IMR-90 (cell line): Measurements from ENCODE around the gene CEP20. TPM values are rescaled to one million over a fixed set of nuclear protein-coding genes. Genes with fewer than 3 reads are reported as not detected.

Source experiments
- ATAC-seq: fragments of 200-7000 bp; cut with Tn5 transposase; 2 replicates; pipeline ENCODE4 v1.9.1; 2020; ENCODE audit warnings: low read depth, mild to moderate bottlenecking, moderate library complexity
- BruUV-seq: library from RNA; stranded (reverse); fragments of 400-500 nt; replicated peaks from 2 replicates; lab custom pipeline; 2021; lab: Mats Ljungman, UMichigan
- CTCF ChIA-PET: fragments of 300-600 bp; formaldehyde crosslinking; extraction: SDS; loops from one replicate; lab custom pipeline; 2021; ENCODE audit warnings: antibody characterized with exemption; lab: Yijun Ruan, JAX
- POLR2A ChIA-PET: fragments of 300-600 bp; sonication (Branson Sonifier 250); formaldehyde crosslinking; loops from one replicate; lab custom pipeline; 2022; ENCODE audit warnings: antibody characterized with exemption; ENCODE audit not compliant: unreplicated experiment; lab: Charles Lee
- DNase-seq: peaks from one replicate; pipeline ENCODE4 v3.0.0; 2013
- H2AFZ ChIP-seq: replicated peaks from 2 replicates; pipeline ENCODE3; 2013; ENCODE audit warnings: low read length, mild to moderate bottlenecking; ENCODE audit not compliant: poor library complexity
- H2AK5ac ChIP-seq: 2 replicates; pipeline ENCODE4 v1.6.1; 2013; ENCODE audit warnings: low read depth, low read length, inconsistent platforms
- H2AK9ac ChIP-seq: replicated peaks from 2 replicates; pipeline ENCODE3; 2013; ENCODE audit warnings: mild to moderate bottlenecking, low read depth, low read length, moderate library complexity; ENCODE audit not compliant: poor library complexity
- H2BK120ac ChIP-seq: 2 replicates; pipeline ENCODE4 v1.6.1; 2013; ENCODE audit warnings: low read depth, low read length, inconsistent platforms
- H2BK15ac ChIP-seq: 3 replicates; pipeline ENCODE4 v1.6.1; 2013; ENCODE audit warnings: low read depth, low read length, inconsistent platforms
- H2BK20ac ChIP-seq: 2 replicates; pipeline ENCODE4 v1.6.1; 2013; ENCODE audit warnings: low read depth, mild to moderate bottlenecking, inconsistent platforms, low read length, moderate library complexity
- H2BK5ac ChIP-seq: 2 replicates; pipeline ENCODE4 v1.6.1; 2013; ENCODE audit warnings: mild to moderate bottlenecking, low read depth, low read length, inconsistent platforms; ENCODE audit not compliant: poor library complexity, severe bottlenecking
- H3K14ac ChIP-seq: replicated peaks from 2 replicates; pipeline ENCODE4 v1.6.1; 2013; ENCODE audit warnings: low read depth, low read length, inconsistent platforms
- H3K18ac ChIP-seq: 2 replicates; pipeline ENCODE4 v1.6.1; 2013; ENCODE audit warnings: low read depth, low read length, control low read depth
- H3K23ac ChIP-seq: 2 replicates; pipeline ENCODE4 v1.6.1; 2013; ENCODE audit warnings: low read depth, low read length, inconsistent platforms
- H3K27ac ChIP-seq: 2 replicates; pipeline ENCODE4 v1.5.1; 2013; ENCODE audit warnings: mild to moderate bottlenecking, control low read depth, low read length; ENCODE audit not compliant: insufficient read depth
- H3K27me3 ChIP-seq: 2 replicates; pipeline ENCODE4 v1.6.1; 2013; ENCODE audit warnings: low read length; ENCODE audit not compliant: control insufficient read depth, insufficient read depth
- H3K36me3 ChIP-seq: 2 replicates; pipeline ENCODE4 v1.6.1; 2013; ENCODE audit warnings: low read length, mixed read lengths; ENCODE audit not compliant: control insufficient read depth, insufficient read depth
- H3K4ac ChIP-seq: 2 replicates; pipeline ENCODE4 v1.6.1; 2013; ENCODE audit warnings: low read depth, low read length, inconsistent platforms
- H3K4me1 ChIP-seq: 2 replicates; pipeline ENCODE4 v1.6.1; 2013; ENCODE audit warnings: low read length, mixed read lengths; ENCODE audit not compliant: control insufficient read depth, insufficient read depth
- H3K4me2 ChIP-seq: 2 replicates; pipeline ENCODE4 v1.6.1; 2013; ENCODE audit warnings: low read depth, mild to moderate bottlenecking, control low read depth, low read length, moderate library complexity
- H3K4me3 ChIP-seq: 2 replicates; pipeline ENCODE4 v1.5.1; 2013; ENCODE audit warnings: low read depth, mild to moderate bottlenecking, control low read depth, low read length, moderate library complexity; ENCODE audit not compliant: insufficient read depth
- H3K56ac ChIP-seq: 2 replicates; pipeline ENCODE4 v1.6.1; 2013; ENCODE audit warnings: low read length, inconsistent platforms; ENCODE audit not compliant: insufficient read depth; ENCODE audit errors: extremely low read depth
- H3K79me1 ChIP-seq, 2 experiments: 2 replicates each; pipeline ENCODE4 v1.6.1; 2013; ENCODE audit warnings: low read length in 2 of 2, inconsistent platforms in 1 of 2, low read depth in 1 of 2
- H3K9ac ChIP-seq: 2 replicates; pipeline ENCODE4 v1.6.1; 2013; ENCODE audit warnings: low read depth, low read length, control low read depth
- H3K9me1 ChIP-seq: 2 replicates; pipeline ENCODE4 v1.6.1; 2013; ENCODE audit warnings: low read length, inconsistent platforms; ENCODE audit not compliant: insufficient read depth
- H3K9me3 ChIP-seq: 2 replicates; pipeline ENCODE4 v1.6.1; 2013; ENCODE audit warnings: low read length; ENCODE audit not compliant: control insufficient read depth, insufficient read depth
- H4K20me1 ChIP-seq: 2 replicates; pipeline ENCODE4 v1.6.1; 2013; ENCODE audit warnings: low read length, inconsistent platforms; ENCODE audit not compliant: insufficient read depth
- H4K5ac ChIP-seq: 2 replicates; pipeline ENCODE4 v1.6.1; 2013; ENCODE audit warnings: mild to moderate bottlenecking, low read depth, low read length, control low read depth
- H4K8ac ChIP-seq, 2 experiments: 2 replicates each; pipeline ENCODE4 v1.6.1; 2013; ENCODE audit warnings: low read depth in 2 of 2, low read length in 2 of 2, control low read depth in 1 of 2, inconsistent platforms in 1 of 2
- H4K91ac ChIP-seq: 2 replicates; pipeline ENCODE4 v1.6.1; 2013; ENCODE audit warnings: low read depth, low read length, inconsistent platforms; ENCODE audit not compliant: insufficient read depth
- BHLHE40 ChIP-seq: fragments of 150-350 bp; IDR thresholded peaks from 2 replicates; pipeline ENCODE4 v1.6.1; 2016; ENCODE audit warnings: mild to moderate bottlenecking, low read depth, low read length
- CEBPB ChIP-seq: IDR thresholded peaks from 2 replicates; pipeline ENCODE4 v1.6.1; 2012; ENCODE audit warnings: low read depth, low read length, improper control_type of control experiment
- CHD1 ChIP-seq: IDR thresholded peaks from 2 replicates; pipeline ENCODE4 v1.6.1; 2012; ENCODE audit warnings: low read depth, low read length, improper control_type of control experiment
- CTCF ChIP-seq: conservative IDR thresholded peaks from 2 replicates; pipeline ENCODE4 v1.5.1; 2012; ENCODE audit warnings: mild to moderate bottlenecking, low read depth, low read length, improper control_type of control experiment
- ELK1 ChIP-seq: fragments of 150-350 bp; IDR thresholded peaks from 2 replicates; pipeline ENCODE4 v1.6.1; 2016; ENCODE audit warnings: low read depth, mild to moderate bottlenecking, low read length, moderate library complexity, borderline replicate concordance
- FOS ChIP-seq: fragments of 150-350 bp; IDR thresholded peaks from 2 replicates; pipeline ENCODE4 v1.6.1; 2016; ENCODE audit warnings: low read depth, low read length
- MAZ ChIP-seq: IDR thresholded peaks from 2 replicates; pipeline ENCODE4 v1.6.1; 2012; ENCODE audit warnings: low read depth, mild to moderate bottlenecking, low read length, improper control_type of control experiment, moderate library complexity, borderline replicate concordance
- MXI1 ChIP-seq: IDR thresholded peaks from 2 replicates; pipeline ENCODE4 v1.6.1; 2012; ENCODE audit warnings: low read depth, mild to moderate bottlenecking, low read length, moderate library complexity, borderline replicate concordance
- NFE2L2 ChIP-seq: fragments of 150-350 bp; IDR thresholded peaks from 2 replicates; pipeline ENCODE4 v1.6.1; 2016; ENCODE audit warnings: low read depth, mild to moderate bottlenecking, low read length
- POLR2A ChIP-seq: IDR thresholded peaks from 2 replicates; pipeline ENCODE4 v1.6.1; 2012; ENCODE audit warnings: mild to moderate bottlenecking, low read depth, low read length
- RAD21 ChIP-seq: IDR thresholded peaks from 2 replicates; pipeline ENCODE4 v1.6.1; 2012; ENCODE audit warnings: low read length, improper control_type of control experiment
- RCOR1 ChIP-seq: IDR thresholded peaks from 2 replicates; pipeline ENCODE4 v1.6.1; 2012; ENCODE audit warnings: mild to moderate bottlenecking, low read length, improper control_type of control experiment; ENCODE audit not compliant: insufficient replicate concordance
- RFX5 ChIP-seq: IDR thresholded peaks from 2 replicates; pipeline ENCODE4 v1.8.0; 2012; ENCODE audit warnings: low read depth, mild to moderate bottlenecking, low read length, moderate library complexity
- SMC3 ChIP-seq: fragments of 150-350 bp; IDR thresholded peaks from 2 replicates; pipeline ENCODE4 v1.6.1; 2016; ENCODE audit warnings: low read depth, mild to moderate bottlenecking, antibody characterized with exemption, low read length, moderate library complexity
- USF2 ChIP-seq: fragments of 150-350 bp; IDR thresholded peaks from 2 replicates; pipeline ENCODE4 v1.6.1; 2017; ENCODE audit warnings: mild to moderate bottlenecking, antibody characterized with exemption, low read length, low read depth
- WGBS, 2 experiments: methylation state at CpG; one replicate each; pipeline versions ENCODE4 v1.1.5 to v1.1.7; 2013; ENCODE audit warnings: missing lambda C conversion rate in 2 of 2; ENCODE audit not compliant: insufficient read length in 1 of 2; ENCODE audit errors: extremely low coverage in 2 of 2; 5-methylcytosine and 5-hydroxymethylcytosine counted together
- dilution Hi-C: fragments of 300-500 bp; cut with HindIII; formaldehyde crosslinking; loops from one replicate; pipeline ENCODE4 v1.14.3; 2018; ENCODE audit warnings: low sequenced_read_pairs; ENCODE audit not compliant: unreplicated experiment
- in situ Hi-C: fragments of 300-500 bp; cut with MboI; formaldehyde crosslinking; loops from 3 replicates; pipeline ENCODE4 v1.14.3; 2019; ENCODE audit warnings: low sequenced_read_pairs, inconsistent platforms, mixed read lengths
- intact Hi-C: fragments of 100-400 bp; cut with micrococcal nuclease; formaldehyde crosslinking; loops from 2 replicates; pipeline ENCODE4 v1.10.0; 2022
- polyA plus RNA-seq, 3 experiments: library from polyadenylated mRNA; depleted of rRNA; stranded (reverse); fragments of >200 nt; gene quantifications; 2 replicates each; pipeline ENCODE4 v1.2.3, GENCODE V29; 2012; ENCODE audit warnings: low replicate concordance in 1 of 3
- total RNA-seq: library from RNA; depleted of rRNA; stranded (reverse); fragments of >200 nt; gene quantifications from 2 replicates; pipeline ENCODE4 v1.2.3, GENCODE V29; 2012

The CEP20 gene
- total and polyA plus RNA-seq, 2 of the 4 experiments (the other 2 are of a cell fraction) = 28.8 to 40.1 TPM

GRCh38 chr16:15915555-15916081 lies 27.2 kb upstream of the CEP20 start:
- Histone ChIP-seq H3K27me3 (no peaks in the 10 kb centered on the region), H3K4me2 (no peak overlapping the region), H3K4me3 (no peak overlapping the region), H3K79me1 (no peaks in the 10 kb centered on the region), H3K27ac (no peak overlapping the region), H3K9me1 (no peaks in the 10 kb centered on the region), H2BK15ac (no peak overlapping the region), H4K5ac (no peak overlapping the region), H3K9ac (no peak overlapping the region), H3K4me1 (peaks cover 2% of the 10 kb centered on the region), H4K20me1 (no peaks in the 10 kb centered on the region), H3K23ac (no peak overlapping the region), H2AK5ac (no peak overlapping the region), H3K9me3 (no peaks in the 10 kb centered on the region), H2BK20ac (no peak overlapping the region), H2AK9ac (no peak overlapping the region), H2AFZ (no peak overlapping the region), H3K4ac (no peak overlapping the region), H3K18ac (no peak overlapping the region), H4K8ac (no peak overlapping the region), H4K91ac (no peak overlapping the region), H3K14ac (no peak overlapping the region), H3K36me3 (no peaks in the 10 kb centered on the region), H2BK120ac (no peak overlapping the region), H3K56ac (no peak overlapping the region), H2BK5ac (no peak overlapping the region)
- ATAC-seq (no peak), DNase-seq (no peak)
- ChIA-PET POLR2A (no interaction called here), CTCF (no interaction called here)
- intact Hi-C loops (no loop called here), dilution Hi-C loops (no loop called here), in situ Hi-C loops (no loop called here)
- BruUV-seq = no TSS peak
- TF ChIP-seq CHD1 (no peak), NFE2L2 (no peak), CTCF (no peak), BHLHE40 (no peak), ELK1 (no peak), USF2 (no peak), SMC3 (no peak), MXI1 (no peak), POLR2A (no peak), RCOR1 (no peak), RFX5 (no peak), CEBPB (no peak), MAZ (no peak), RAD21 (no peak), FOS (no peak)
- no CpG with 5 or more reads among the region's 5 CpGs for WGBS, 2 experiments
